GM10847 (cell line): ENCODE data around the gene NKAIN2.

Experiments used
- POLR2A ChIP-seq: IDR thresholded peaks from 2 replicates; pipeline ENCODE4 v1.6.1; 2011; ENCODE audit not compliant: insufficient read length; ENCODE audit errors: extremely low read depth

Gene NKAIN2

GRCh38 chr6:124829822-124830221 lies 1026.2 kb downstream of the NKAIN2 start:
- TF ChIP-seq POLR2A = no peak

- TF ChIP-seq POLR2A = no peak
These were observed 1026.8 kb downstream of the NKAIN2 start for GRCh38 chr6:124830506-124830905.

- no peak for TF ChIP-seq POLR2A
These were observed 1050.8 kb downstream of the NKAIN2 start for GRCh38 chr6:124854338-124854922.

GRCh38 chr6:124857746-124858145 lies 1054.1 kb downstream of the NKAIN2 start:
- no peak for TF ChIP-seq POLR2A

- TF ChIP-seq POLR2A = no peak
These were observed 1054.9 kb downstream of the NKAIN2 start for GRCh38 chr6:124858564-124858963.

GRCh38 chr6:124859366-124859765 lies 1055.7 kb downstream of the NKAIN2 start:
- no peak for TF ChIP-seq POLR2A

GRCh38 chr6:124866040-124866439 lies 1062.4 kb downstream of the NKAIN2 start:
- no peak for TF ChIP-seq POLR2A

GRCh38 chr6:124867121-124867520 lies 1063.5 kb downstream of the NKAIN2 start:
- TF ChIP-seq POLR2A = no peak

- TF ChIP-seq POLR2A = no peak
These were observed 1064.8 kb downstream of the NKAIN2 start for GRCh38 chr6:124868481-124868880.

- no peak for TF ChIP-seq POLR2A
These were observed 1065.8 kb downstream of the NKAIN2 start for GRCh38 chr6:124869416-124869815.

- TF ChIP-seq POLR2A = no peak
These were observed 1067.2 kb downstream of the NKAIN2 start for GRCh38 chr6:124870611-124871459.

GRCh38 chr6:124872361-124873065 lies 1068.8 kb downstream of the NKAIN2 start:
- TF ChIP-seq POLR2A = no peak

- TF ChIP-seq POLR2A = no peak
These were observed 1069.4 kb downstream of the NKAIN2 start for GRCh38 chr6:124873066-124873410.
